Activated T-helper 1 cell treated with anti-CD3 and anti-CD28 coated beads, Interleukin-12 subunit alpha, Interleukin-12 subunit beta, Interleukin-2, Interleukin-4 antibody, amounts not matched to agents 30 ng/mL and 10 ng/mL and 1 ng/mL, durations not matched to agents 14 hours and 24 hours and 36 hours (primary cell): ENCODE results near the gene NAB2. TPM values are rescaled to one million over a fixed set of nuclear protein-coding genes. Genes with fewer than 3 reads are reported as not detected.

ENCODE experiments used
- DNase-seq: peaks from one replicate; pipeline ENCODE4 v3.0.0; 2021; ENCODE audit warnings: low spot score
- H3K27ac Mint-ChIP-seq: one replicate; pipeline ENCODE4 v1.8.0; 2021; ENCODE audit warnings: mild to moderate bottlenecking, mixed read lengths
- H3K27me3 Mint-ChIP-seq: one replicate; pipeline ENCODE4 v1.8.0; 2022; ENCODE audit warnings: mild to moderate bottlenecking, moderate library complexity, mixed read lengths; ENCODE audit not compliant: insufficient read depth
- H3K36me3 Mint-ChIP-seq: one replicate; pipeline ENCODE4 v1.8.0; 2021; ENCODE audit warnings: low read depth, mixed read lengths
- H3K4me1 Mint-ChIP-seq: one replicate; pipeline ENCODE4 v1.8.0; 2021; ENCODE audit warnings: low read depth, mixed read lengths
- H3K4me3 Mint-ChIP-seq: one replicate; pipeline ENCODE4 v1.8.0; 2021; ENCODE audit warnings: mild to moderate bottlenecking, moderate library complexity, mixed read lengths
- H3K9me3 Mint-ChIP-seq: one replicate; pipeline ENCODE4 v1.8.0; 2021; ENCODE audit warnings: mixed read lengths
- intact Hi-C: fragments of 100-400 bp; cut with micrococcal nuclease; formaldehyde crosslinking; loops from one replicate; pipeline ENCODE4 v1.15.1; 2024
- total RNA-seq: library from RNA; stranded (reverse); gene quantifications from 2 replicates; pipeline ENCODE4 v1.2.3, GENCODE V29; 2022

Gene NAB2, protein sequence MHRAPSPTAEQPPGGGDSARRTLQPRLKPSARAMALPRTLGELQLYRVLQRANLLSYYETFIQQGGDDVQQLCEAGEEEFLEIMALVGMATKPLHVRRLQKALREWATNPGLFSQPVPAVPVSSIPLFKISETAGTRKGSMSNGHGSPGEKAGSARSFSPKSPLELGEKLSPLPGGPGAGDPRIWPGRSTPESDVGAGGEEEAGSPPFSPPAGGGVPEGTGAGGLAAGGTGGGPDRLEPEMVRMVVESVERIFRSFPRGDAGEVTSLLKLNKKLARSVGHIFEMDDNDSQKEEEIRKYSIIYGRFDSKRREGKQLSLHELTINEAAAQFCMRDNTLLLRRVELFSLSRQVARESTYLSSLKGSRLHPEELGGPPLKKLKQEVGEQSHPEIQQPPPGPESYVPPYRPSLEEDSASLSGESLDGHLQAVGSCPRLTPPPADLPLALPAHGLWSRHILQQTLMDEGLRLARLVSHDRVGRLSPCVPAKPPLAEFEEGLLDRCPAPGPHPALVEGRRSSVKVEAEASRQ
- total RNA-seq, result 73.6 and 80.3 TPM in 2 replicates

DNA sequence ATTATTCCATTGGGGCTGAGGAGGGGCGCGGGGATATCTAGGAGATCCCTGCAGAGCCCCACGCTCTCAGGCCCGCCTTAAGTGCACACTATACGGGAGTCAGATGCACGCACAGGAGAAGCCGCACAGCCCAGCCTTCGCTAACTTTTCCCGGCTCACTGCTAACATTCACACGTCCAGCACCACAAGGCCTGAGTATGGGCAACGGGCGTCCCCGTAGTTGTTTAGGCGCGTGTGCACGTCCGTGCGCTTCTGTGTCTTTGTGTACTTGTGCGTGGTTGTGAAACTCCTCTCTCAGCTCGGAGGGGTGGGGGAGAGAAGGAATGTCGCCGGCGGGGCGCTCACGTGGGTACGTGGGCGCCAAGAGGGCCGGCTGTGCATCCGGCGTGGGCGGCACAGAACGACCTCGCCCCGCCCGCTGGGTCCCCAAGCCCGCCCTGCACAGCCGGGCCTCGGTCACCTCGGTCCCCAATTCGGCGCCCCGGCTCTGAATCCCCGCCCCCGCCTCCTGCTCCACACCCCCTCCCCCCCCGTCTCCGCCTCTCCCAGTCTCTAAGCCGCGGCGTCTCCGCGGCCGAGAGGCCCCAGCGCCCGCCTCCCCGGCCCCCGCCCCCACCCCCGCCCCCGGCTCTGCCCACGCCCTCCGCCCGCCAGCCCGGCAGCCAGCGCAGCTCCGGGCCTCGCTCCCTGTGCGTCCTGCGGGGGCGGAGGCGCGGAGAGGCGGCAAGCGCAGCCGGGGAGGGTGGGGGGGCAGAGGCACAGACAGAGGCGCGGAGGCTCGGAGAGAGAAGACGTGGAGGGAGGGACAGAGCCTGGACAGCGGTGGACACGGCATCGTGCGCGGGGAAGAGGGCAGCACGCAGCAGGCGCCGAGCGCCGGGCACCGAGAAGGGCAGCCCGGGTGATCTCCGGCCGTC lies at the start of gene NAB2:
TSS of gene NAB2 (plus strand) at position 761 of the 917 bp plus-strand sequence. CDS start 158 bp downstream, outside the sequence.
- Mint-ChIP-seq H3K4me1 (peaks cover 76% of the 10 kb centered on the region), H3K36me3 (peaks cover 36% of the 10 kb centered on the region), H3K27me3 (no peaks in the 10 kb centered on the region), H3K9me3 (no peaks in the 10 kb centered on the region), H3K4me3 (peak within 1 kb of the TSS; percentile 97), H3K27ac (peak within 1 kb of the TSS; percentile 98)
- intact Hi-C loops, result loop anchor here (1.0 to 10.0 kb wide), 6 partner anchors 19 to 856 kb away; partner anchors contain the start of genes ATP23, IL23A, PAN2 and SHMT2
- DNase-seq, result peak; percentile 88

DNA sequence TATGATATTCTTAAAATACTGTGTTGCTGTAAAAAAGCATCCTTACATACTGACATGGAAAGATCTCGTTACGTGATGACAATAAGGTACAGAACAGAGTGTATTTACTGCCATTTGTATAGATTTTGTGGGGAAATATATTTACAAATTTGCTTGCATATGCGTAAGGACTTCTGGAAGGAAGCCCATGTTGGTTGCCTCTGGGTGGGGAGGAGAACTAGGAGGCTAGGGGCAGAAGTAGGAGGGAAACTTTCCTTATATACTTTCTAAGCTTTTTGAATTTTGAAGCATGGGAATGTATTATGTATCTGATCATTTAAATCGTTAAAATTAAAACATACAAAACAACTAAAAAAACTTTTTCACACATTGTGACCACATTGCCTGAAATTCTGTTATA lies 48.7 kb upstream of the NAB2 start:
- intact Hi-C loops, result no loop called here
- peaks cover 4% of the 10 kb centered on the region for H3K36me3 Mint-ChIP-seq
- H3K4me3 Mint-ChIP-seq, result no peak overlapping the region
- DNase-seq, result no peak
- no peaks in the 10 kb centered on the region for H3K4me1 Mint-ChIP-seq
- H3K9me3 Mint-ChIP-seq, result no peaks in the 10 kb centered on the region
- peaks cover 8% of the 10 kb centered on the region for H3K27me3 Mint-ChIP-seq
- no peak overlapping the region for H3K27ac Mint-ChIP-seq

DNA sequence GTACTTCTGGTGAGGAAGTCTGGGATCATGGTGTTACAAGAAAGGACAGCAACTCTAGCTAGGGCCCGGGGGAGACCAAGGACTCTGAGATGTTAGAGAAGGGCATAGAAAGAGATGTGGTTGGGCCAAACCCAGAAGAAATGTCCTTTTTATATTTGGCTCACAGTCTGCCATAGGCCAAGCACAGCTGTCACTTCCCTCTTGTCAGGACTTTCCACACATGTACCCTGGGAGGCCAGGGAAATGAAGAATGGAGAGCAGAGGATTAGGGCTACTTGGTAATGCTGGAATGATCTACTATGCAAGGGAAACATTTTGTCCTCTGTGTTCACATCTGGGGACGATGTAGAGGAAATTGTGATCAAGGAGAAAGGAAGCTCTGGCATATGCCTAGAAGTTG lies 48.2 kb upstream of the NAB2 start:
- Mint-ChIP-seq H3K36me3 (peaks cover 2% of the 10 kb centered on the region), H3K27ac (peak overlapping the region; percentile 22), H3K9me3 (no peaks in the 10 kb centered on the region), H3K4me1 (peaks cover under 1% of the 10 kb centered on the region), H3K27me3 (peaks cover 8% of the 10 kb centered on the region), H3K4me3 (no peak overlapping the region)
- intact Hi-C loops, result no loop called here
- no peak for DNase-seq

DNA sequence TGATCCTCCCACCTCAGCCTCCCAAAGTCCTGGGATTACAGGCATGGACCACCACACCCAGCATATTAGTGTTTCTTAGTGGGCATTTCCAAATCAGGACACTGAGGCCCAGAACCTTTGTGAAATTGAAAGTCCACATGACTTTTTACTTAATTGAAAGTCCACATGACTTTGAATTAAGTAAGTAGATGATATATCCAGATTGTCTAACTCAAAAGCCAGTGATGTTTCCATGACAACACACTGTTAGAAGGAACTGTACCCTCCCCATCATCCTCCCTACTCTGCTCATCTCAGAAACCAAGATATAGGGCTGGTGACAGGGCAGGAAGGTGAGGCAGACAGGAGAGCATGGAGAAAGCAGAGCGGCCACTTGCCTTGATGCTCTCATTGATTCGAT lies 46.2 kb upstream of the NAB2 start:
- H3K4me3 Mint-ChIP-seq, result no peak overlapping the region
- H3K36me3 Mint-ChIP-seq, result peaks cover 3% of the 10 kb centered on the region
- no peak for DNase-seq
- intact Hi-C loops, result no loop called here
- H3K27me3 Mint-ChIP-seq, result peaks cover 8% of the 10 kb centered on the region
- no peaks in the 10 kb centered on the region for H3K9me3 Mint-ChIP-seq
- H3K4me1 Mint-ChIP-seq, result peaks cover 20% of the 10 kb centered on the region
- H3K27ac Mint-ChIP-seq, result no peak overlapping the region

DNA sequence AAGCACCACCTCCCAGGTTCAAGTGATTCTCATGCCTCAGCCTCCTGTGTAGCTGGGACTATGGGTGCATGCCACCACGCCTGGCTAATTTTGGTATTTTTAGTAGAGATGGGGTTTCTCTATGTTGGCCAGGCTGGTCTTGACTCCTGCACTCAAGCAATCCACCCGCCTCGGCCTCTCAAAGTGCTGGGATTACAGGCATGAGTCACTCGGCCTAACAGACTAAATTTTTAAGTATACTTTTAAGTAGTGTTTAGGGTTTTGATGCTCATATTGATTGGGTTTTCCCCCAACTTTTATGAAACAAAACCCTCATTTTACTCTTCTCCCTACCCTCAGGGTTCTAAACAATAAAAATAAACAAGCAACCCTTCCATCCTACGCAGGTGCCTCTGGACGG lies 44.4 kb upstream of the NAB2 start:
- no peak overlapping the region for H3K27ac Mint-ChIP-seq
- H3K4me1 Mint-ChIP-seq, result peaks cover 34% of the 10 kb centered on the region
- intact Hi-C loops, result no loop called here
- H3K27me3 Mint-ChIP-seq, result peaks cover 8% of the 10 kb centered on the region
- DNase-seq, result no peak
- no peak overlapping the region for H3K4me3 Mint-ChIP-seq
- no peaks in the 10 kb centered on the region for H3K9me3 Mint-ChIP-seq
- peaks cover 3% of the 10 kb centered on the region for H3K36me3 Mint-ChIP-seq

DNA sequence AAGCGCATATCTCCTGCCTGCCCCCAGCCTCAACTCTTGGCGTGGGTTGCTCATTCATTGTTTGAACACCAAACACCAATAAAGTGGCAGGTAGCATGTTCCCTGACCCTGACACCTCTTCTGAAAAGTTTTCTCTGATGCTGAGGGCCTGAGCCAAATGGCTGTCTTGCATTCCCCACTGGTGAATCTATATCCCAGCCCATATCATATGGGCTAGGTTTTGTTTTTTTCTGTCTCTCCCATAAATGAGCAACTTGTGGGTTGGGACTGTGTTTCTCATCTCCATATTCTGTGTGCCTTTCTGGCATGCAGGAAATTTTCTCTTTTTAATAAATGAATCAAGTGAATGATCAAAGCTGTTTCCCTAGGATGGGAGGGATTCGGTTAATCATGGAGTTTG lies 44.0 kb upstream of the NAB2 start:
- H3K4me1 Mint-ChIP-seq, result peaks cover 34% of the 10 kb centered on the region
- no peak overlapping the region for H3K27ac Mint-ChIP-seq
- DNase-seq, result no peak
- H3K4me3 Mint-ChIP-seq, result no peak overlapping the region
- H3K9me3 Mint-ChIP-seq, result no peaks in the 10 kb centered on the region
- peaks cover 3% of the 10 kb centered on the region for H3K36me3 Mint-ChIP-seq
- peaks cover 8% of the 10 kb centered on the region for H3K27me3 Mint-ChIP-seq
- intact Hi-C loops, result no loop called here

DNA sequence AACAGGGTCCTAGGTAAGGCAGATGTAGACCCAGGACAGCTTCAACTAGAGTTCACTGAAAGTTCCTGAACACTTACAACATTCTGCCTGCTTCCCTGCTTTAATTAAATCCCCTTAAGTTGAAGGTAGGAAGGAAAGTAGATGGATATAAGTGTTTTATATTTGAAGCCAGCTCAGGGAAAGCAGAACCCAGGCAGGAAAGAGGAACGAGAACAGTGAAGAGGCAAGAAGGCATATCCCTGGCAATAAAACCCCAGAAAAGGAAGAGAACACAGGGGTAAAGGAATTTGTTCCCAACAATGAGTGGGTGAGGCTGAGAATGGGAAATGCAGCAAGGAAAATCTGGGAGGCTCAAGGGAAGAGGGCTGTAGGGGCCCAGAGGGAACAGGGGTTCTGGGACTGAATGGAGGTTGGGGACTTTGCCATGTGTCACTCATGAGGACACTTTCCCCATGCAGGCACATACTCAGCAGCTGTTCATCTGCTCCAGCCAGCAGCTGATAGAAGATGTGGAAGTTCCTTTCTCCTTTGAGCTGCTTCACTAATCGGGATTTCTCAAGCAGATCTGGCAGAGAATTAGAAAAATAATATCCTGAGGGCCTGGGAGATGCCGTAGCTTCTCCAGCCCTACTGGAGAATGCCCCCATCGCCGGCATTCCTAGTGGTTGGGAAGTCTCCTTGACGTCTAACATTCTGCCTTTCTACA lies 42.7 kb upstream of the NAB2 start:
- Mint-ChIP-seq H3K4me1 (peaks cover 38% of the 10 kb centered on the region), H3K27ac (peak overlapping the region; percentile 31), H3K9me3 (no peaks in the 10 kb centered on the region), H3K36me3 (peaks cover 3% of the 10 kb centered on the region), H3K4me3 (no peak overlapping the region), H3K27me3 (peaks cover 3% of the 10 kb centered on the region)
- DNase-seq, result no peak
- intact Hi-C loops, result no loop called here

DNA sequence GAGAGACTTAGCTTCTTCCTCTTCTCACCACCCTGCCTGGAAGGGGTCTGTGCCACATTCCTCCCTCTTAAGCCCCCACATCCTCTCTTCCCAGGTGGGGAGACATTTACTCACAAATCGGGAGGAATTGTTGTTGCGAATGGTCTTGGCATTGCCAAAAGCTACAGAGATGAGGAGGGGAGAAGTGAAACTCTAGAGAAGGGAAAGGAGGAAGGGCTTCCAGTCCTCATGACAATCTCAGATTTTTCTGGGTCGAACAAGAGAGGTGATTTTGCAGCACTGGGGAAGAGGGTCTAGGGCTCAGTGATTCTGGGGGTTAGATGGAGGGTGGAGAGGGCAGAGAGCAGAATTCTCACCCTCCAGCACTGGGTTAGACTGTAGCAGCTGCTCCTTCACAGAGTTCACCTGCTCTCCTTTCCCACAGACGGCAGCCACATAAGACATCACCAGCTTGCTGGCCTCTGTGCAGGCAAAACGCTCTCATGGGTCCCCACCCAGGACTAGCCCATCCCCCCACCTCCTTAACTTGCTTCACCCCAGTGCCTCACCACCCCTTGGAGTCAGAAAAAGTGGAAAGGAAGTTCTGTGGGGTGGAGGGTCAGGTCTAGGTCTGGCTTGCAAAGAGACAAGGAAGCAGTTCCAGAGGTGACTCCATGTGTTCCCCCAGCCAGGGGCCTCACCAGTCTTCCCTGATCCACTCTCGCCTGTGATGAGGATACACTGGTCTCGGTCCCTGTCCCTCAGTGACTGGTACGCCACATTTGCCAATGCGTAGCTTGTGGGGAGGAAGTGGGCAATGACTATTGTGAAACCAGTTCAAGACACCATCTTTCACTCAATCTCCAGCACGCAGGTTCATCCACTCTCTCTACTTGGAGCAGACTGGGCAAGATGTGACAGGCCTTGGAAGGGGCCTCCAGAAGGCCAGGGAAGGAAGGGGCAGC lies 41.7 kb upstream of the NAB2 start:
- H3K36me3 Mint-ChIP-seq, result peaks cover 3% of the 10 kb centered on the region
- intact Hi-C loops, result loop anchor here (1.0 kb wide), 1 partner anchor 36 kb away; no protein-coding TSS in a partner anchor
- H3K27ac Mint-ChIP-seq, result peak overlapping the region; percentile 74
- peak; percentile 49 for DNase-seq
- peaks cover 2% of the 10 kb centered on the region for H3K27me3 Mint-ChIP-seq
- no peaks in the 10 kb centered on the region for H3K9me3 Mint-ChIP-seq
- peaks cover 40% of the 10 kb centered on the region for H3K4me1 Mint-ChIP-seq
- peak overlapping the region; percentile 34 for H3K4me3 Mint-ChIP-seq

DNA sequence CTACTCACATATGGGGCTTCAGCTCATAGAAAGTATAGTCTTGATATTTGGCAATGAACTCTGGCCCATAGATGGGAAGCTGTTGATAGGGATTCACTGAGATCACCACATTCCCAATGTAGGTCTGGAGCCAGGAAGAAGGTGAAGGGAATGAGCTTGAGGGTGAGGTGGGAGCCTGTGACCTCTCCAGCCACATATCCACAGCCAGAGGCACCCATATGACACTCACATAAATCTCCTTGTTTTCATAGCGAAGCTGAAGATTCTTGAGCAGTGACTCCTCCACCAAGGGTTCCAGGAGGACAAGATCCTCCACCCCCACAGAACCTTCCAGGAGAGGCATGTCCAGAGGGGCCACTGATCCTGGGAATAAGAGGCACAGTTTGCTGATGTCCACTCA lies 40.9 kb upstream of the NAB2 start:
- intact Hi-C loops, result loop anchor here (1.0 kb wide), 1 partner anchor 37 kb away; no protein-coding TSS in a partner anchor
- Mint-ChIP-seq H3K27ac (peak overlapping the region; percentile 74), H3K36me3 (peaks cover 5% of the 10 kb centered on the region), H3K27me3 (no peaks in the 10 kb centered on the region), H3K9me3 (no peaks in the 10 kb centered on the region), H3K4me3 (no peak overlapping the region), H3K4me1 (peaks cover 40% of the 10 kb centered on the region)
- DNase-seq, result no peak

DNA sequence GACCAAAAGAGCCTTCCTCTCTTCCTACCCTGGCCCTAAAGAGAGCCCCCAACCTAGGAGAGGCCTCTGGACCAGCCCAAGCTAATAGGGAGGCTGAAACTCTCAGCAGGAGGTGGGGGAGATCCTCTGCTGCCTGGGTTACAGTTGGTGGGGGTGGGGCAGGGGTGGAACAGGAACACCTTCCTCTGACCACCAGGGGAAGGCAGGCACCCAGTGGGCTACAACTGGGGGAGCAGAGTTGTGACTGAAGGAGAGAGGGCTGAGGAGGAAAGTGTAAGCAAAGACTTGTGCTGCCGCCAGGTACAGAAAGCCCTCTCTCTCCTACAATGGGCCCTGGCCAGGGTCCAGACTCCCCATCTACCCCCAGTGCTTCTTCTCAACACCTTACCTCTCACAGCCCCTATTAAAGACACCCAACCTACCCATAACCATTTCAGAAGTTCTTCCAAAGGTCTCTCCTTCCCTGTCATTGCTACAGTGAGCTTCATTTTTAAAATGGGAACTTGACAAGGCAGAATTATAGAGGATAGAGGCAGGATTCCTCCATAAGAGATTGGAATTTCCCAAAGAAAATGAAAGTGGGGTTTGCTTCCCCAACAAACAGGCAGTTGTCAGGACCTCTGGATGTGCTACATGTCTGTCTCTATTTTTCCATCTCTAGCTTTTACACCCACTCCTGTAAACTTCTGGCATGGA lies 40.3 kb upstream of the NAB2 start:
- H3K9me3 Mint-ChIP-seq, result no peaks in the 10 kb centered on the region
- H3K4me3 Mint-ChIP-seq, result no peak overlapping the region
- peaks cover 40% of the 10 kb centered on the region for H3K4me1 Mint-ChIP-seq
- intact Hi-C loops, result no loop called here
- no peaks in the 10 kb centered on the region for H3K27me3 Mint-ChIP-seq
- H3K27ac Mint-ChIP-seq, result no peak overlapping the region
- H3K36me3 Mint-ChIP-seq, result peaks cover 8% of the 10 kb centered on the region
- DNase-seq, result no peak

DNA sequence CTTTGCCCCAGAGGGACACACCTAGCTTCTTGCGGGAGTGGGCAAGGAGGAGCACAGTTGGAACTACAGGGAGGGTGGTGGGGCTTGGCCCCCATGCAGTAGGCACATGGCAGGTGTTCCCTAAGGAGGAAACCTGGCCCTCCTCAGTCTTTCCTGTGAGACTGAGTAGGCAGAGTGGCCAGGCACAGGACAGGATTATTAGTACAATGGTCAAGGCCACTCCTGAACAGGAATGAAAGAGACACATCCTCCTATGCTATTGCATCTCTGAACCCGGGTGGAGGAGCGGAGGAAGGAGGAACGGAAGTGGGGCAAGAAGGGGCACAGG lies 39.8 kb upstream of the NAB2 start:
- intact Hi-C loops, result no loop called here

More for the DNA sequence above, 39.8 kb upstream of the NAB2 start:
- Mint-ChIP-seq H3K4me1 (peaks cover 40% of the 10 kb centered on the region), H3K27ac (no peak overlapping the region), H3K36me3 (peaks cover 12% of the 10 kb centered on the region), H3K4me3 (no peak overlapping the region), H3K9me3 (no peaks in the 10 kb centered on the region), H3K27me3 (no peaks in the 10 kb centered on the region)
- DNase-seq, result no peak
